Cardiac muscle cell (in vitro differentiated cells and primary cell): Measurements from ENCODE around the gene ACADS. TPM values are rescaled to one million over a fixed set of nuclear protein-coding genes. Genes with fewer than 3 reads are reported as not detected.

Source experiments
- DNase-seq, 2 donors: peaks; one replicate each; pipeline versions ENCODE4 v3.0.0 to v3.0.0-alpha.2; 2010 to 2017; ENCODE audit warnings: low read depth in 1 of 2, low spot score in 1 of 2
- H3K27ac ChIP-seq: fragments of 200-600 bp; sonication (generic); 2 replicates; pipeline ENCODE4 v1.5.1; 2016
- H3K27me3 ChIP-seq: fragments of 200-600 bp; sonication (generic); 2 replicates; pipeline ENCODE4 v1.6.0; 2016; ENCODE audit warnings: control low read depth
- H3K36me3 ChIP-seq: fragments of 200-600 bp; sonication (generic); 2 replicates; pipeline ENCODE4 v1.5.1; 2016; ENCODE audit warnings: control low read depth
- H3K4me1 ChIP-seq: fragments of 200-600 bp; sonication (generic); 2 replicates; pipeline ENCODE4 v1.8.1; 2017; ENCODE audit warnings: low read depth, mild to moderate bottlenecking, mixed run types
- H3K4me3 ChIP-seq: fragments of 200-600 bp; sonication (generic); 2 replicates; pipeline ENCODE4 v1.5.1; 2016; ENCODE audit warnings: mild to moderate bottlenecking
- H3K9me3 ChIP-seq: fragments of 200-600 bp; sonication (generic); 2 replicates; pipeline ENCODE4 v1.5.1; 2017; ENCODE audit warnings: low read depth, mild to moderate bottlenecking, control low read depth
- CTCF ChIP-seq: IDR thresholded peaks from 2 replicates; pipeline ENCODE4 v1.5.1; 2012; ENCODE audit warnings: low read depth, mild to moderate bottlenecking, low read length
- polyA plus RNA-seq: library from polyadenylated mRNA; unstranded; fragments of >200 nt; fragmentation: Nextera tagmentation; extraction: Ambion mirVana; gene quantifications from 2 replicates; pipeline ENCODE4 v1.2.1, GENCODE V29; 2016
- total RNA-seq: library from RNA; depleted of rRNA; stranded (reverse); fragments of >200 nt; gene quantifications from 2 replicates; pipeline ENCODE4 v1.2.3, GENCODE V29; 2016

Gene ACADS
- total and polyA plus RNA-seq, 2 experiments from 2014 or later = 35.9 to 59.8 TPM

- no peaks in the 10 kb centered on the region for H3K27me3 ChIP-seq
- DNase-seq = no peak
- H3K4me1 ChIP-seq = no peaks in the 10 kb centered on the region
- H3K4me3 ChIP-seq = no peak overlapping the region
- TF ChIP-seq CTCF = no peak
- no peaks in the 10 kb centered on the region for H3K9me3 ChIP-seq
- no peak overlapping the region for H3K27ac ChIP-seq
- peaks cover 79% of the 10 kb centered on the region for H3K36me3 ChIP-seq
Measured at GRCh38 chr12:120719072-120719471, 6.6 kb upstream of the ACADS start.

- Histone ChIP-seq H3K27me3 (no peaks in the 10 kb centered on the region), H3K4me1 (no peaks in the 10 kb centered on the region), H3K27ac (no peak overlapping the region), H3K9me3 (no peaks in the 10 kb centered on the region), H3K4me3 (no peak overlapping the region), H3K36me3 (peaks cover 76% of the 10 kb centered on the region)
- peak in 1 of 2 donors; percentile 68 for DNase-seq
- TF ChIP-seq CTCF = no peak
Measured at GRCh38 chr12:120719496-120720233, 6.0 kb upstream of the ACADS start.

GRCh38 chr12:120720234-120720986 lies 5.2 kb upstream of the ACADS start:
- H3K36me3 ChIP-seq = peaks cover 69% of the 10 kb centered on the region
- H3K4me3 ChIP-seq = no peak overlapping the region
- peak in 1 of 2 donors; percentile 88 for DNase-seq
- peaks cover 4% of the 10 kb centered on the region for H3K4me1 ChIP-seq
- H3K27me3 ChIP-seq = no peaks in the 10 kb centered on the region
- no peaks in the 10 kb centered on the region for H3K9me3 ChIP-seq
- no peak for TF ChIP-seq CTCF
- no peak overlapping the region for H3K27ac ChIP-seq

GRCh38 chr12:120720987-120721801 lies 4.4 kb upstream of the ACADS start:
- H3K36me3 ChIP-seq = peaks cover 62% of the 10 kb centered on the region
- H3K27me3 ChIP-seq = no peaks in the 10 kb centered on the region
- no peaks in the 10 kb centered on the region for H3K9me3 ChIP-seq
- TF ChIP-seq CTCF = no peak
- H3K4me1 ChIP-seq = peaks cover 4% of the 10 kb centered on the region
- no peak overlapping the region for H3K4me3 ChIP-seq
- no peak overlapping the region for H3K27ac ChIP-seq
- DNase-seq = no peak

- Histone ChIP-seq H3K4me3 (no peak overlapping the region), H3K27me3 (no peaks in the 10 kb centered on the region), H3K9me3 (no peaks in the 10 kb centered on the region), H3K27ac (no peak overlapping the region), H3K4me1 (peaks cover 4% of the 10 kb centered on the region), H3K36me3 (peaks cover 55% of the 10 kb centered on the region)
- TF ChIP-seq CTCF = no peak
- DNase-seq = no peak
Measured at GRCh38 chr12:120721866-120722265, 3.8 kb upstream of the ACADS start.
